ENCODE data around the gene NFKBIE.
A peak's percentile ranks its signal among the peaks of the same experiment; 100 is the strongest.

The NFKBIE gene

DNA sequence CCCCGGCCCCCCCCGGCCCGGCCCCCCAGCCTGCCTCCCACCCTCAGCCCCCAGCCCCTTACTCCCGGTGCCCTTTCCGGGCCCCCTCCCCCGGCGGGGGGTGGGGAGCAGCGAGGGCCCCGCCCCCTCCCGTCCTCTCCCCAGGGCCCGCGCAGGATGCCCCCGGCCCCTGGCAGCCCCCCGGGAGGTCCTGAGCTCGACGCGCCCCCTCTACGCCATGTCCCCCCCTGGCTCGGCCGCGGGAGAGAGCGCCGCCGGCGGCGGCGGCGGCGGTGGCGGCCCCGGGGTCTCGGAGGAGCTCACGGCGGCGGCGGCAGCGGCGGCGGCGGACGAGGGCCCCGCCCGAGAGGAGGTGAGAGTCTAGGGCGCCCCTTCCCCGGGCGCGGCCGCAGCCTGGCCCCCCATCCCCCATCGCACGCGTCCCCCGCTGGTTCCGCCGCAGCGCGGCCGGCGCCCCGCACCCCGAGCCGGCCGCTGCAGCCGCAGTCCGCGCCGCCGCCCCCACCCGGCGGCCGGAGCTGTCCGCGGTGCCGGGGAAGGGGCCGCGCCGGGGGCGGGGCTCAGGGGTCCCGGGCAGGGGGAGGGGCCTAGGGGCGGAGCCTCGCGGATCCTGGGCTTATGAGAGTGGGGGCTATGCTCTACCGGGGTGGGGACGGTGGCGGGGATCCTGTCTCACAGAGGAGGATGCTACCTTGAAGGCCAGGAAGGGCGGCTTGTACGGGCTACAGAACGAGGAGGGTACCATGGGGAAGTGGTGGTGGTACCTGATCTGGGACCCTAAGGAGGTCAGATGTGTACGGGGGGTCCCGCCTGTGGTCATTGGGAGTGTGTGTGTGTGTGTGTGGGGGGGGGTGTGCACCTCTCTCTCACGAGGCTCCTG lies 5.4 kb upstream of the NFKBIE start:
- Histone ChIP-seq H3K4me1 (ENCODE audit: control insufficient read depth, low read depth, low read length) (peaks cover 22% of the 10 kb centered on the region), H3K9ac (ENCODE audit: low read length) (no peak overlapping the region), H3K4me3 (ENCODE audit: low read length) (peak overlapping the region; percentile 50), H3K36me3 (ENCODE audit: control insufficient read depth, low read depth, low read length) (no peaks in the 10 kb centered on the region), H3K27ac (ENCODE audit: low read length) (no peak overlapping the region), H3K27me3 (ENCODE audit: control insufficient read depth, insufficient read depth, low read length) (peaks cover 21% of the 10 kb centered on the region), H3K9me3 (ENCODE audit: control insufficient read depth, low read depth, low read length) (no peaks in the 10 kb centered on the region)

DNA sequence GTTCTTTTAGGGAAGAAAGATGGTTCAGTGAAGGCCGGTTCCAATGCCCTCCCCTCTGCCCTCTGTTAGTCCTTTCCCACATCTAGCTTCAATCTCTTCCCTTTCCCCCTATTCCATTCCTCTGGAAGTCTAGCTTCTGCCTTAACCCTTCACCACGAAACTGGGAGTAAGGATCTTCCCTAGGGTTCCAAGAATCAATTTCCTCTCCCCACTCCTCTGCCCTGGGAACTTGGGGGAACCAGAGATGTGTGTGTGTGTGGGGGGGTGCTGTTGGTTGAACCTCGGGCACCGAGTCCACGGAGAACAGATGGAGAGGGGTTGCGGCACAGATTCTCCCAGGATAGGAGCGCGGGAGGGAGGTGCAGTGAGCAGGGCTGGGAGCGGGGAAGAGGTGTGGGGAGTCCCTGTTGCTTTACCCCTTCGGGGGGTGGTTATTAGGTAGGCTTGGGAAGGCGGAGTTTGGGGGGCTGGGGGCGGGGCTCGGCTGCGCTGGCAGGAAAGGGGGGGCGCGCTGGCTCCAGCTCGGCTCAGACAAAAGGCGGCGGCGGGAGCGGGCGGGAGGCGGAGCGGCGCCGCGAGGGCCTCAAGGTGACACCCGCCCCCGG lies 4.7 kb upstream of the NFKBIE start, which contains the start of gene TMEM151B:
TMEM151B (plus strand) TSS at position 530 of the 605 bp plus-strand sequence. CDS start 293 bp downstream, outside the sequence.
- Histone ChIP-seq H3K4me3 (ENCODE audit: low read length) (peak within 1 kb of the TSS; percentile 50), H3K4me1 (ENCODE audit: control insufficient read depth, low read depth, low read length) (peaks cover 22% of the 10 kb centered on the region), H3K36me3 (ENCODE audit: control insufficient read depth, low read depth, low read length) (no peaks in the 10 kb centered on the region), H3K27me3 (ENCODE audit: control insufficient read depth, insufficient read depth, low read length) (peaks cover 13% of the 10 kb centered on the region), H3K27ac (ENCODE audit: low read length) (no peak within 1 kb of the TSS), H3K9me3 (ENCODE audit: control insufficient read depth, low read depth, low read length) (no peaks in the 10 kb centered on the region), H3K9ac (ENCODE audit: low read length) (no peak within 1 kb of the TSS)

DNA sequence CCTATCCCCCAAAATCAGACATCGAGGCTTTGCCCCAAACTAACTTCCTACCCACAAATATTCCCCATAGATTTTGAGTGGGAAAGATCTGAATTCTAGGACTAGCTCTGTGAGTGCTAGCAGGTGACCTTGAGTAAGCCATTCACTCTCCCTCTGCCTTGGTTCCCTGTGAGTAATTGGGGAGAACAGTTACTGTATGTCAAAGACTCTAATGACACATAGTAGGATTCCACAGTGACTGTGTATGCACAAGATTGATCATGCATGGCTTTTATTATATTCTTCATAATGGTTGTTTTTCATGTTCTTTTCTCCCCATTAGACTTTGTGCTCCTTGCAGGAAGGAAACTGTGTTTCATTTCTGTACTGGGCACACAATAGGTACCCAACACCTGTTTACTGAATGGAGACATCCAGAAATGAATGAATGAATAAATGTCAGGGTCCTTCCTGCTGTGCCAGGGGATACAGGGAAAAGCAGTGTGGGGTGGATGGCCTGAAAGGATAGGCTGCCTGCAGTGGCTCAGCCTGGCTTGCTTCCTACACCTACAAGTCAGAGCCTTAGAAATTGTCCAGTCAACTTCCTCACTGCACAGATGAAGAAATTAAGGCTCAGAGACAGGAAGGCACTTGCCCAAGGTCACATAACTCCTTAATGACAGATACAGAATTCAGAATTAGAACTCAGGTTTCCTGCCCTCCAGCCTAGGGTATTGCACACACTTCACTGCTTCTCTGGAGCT lies 4.0 kb upstream of the NFKBIE start:
- H3K36me3 ChIP-seq (ENCODE audit: control insufficient read depth, low read depth, low read length): no peaks in the 10 kb centered on the region
- H3K4me3 ChIP-seq (ENCODE audit: low read length): peak overlapping the region; percentile 50
- H3K9me3 ChIP-seq (ENCODE audit: control insufficient read depth, low read depth, low read length): no peaks in the 10 kb centered on the region
- peaks cover 12% of the 10 kb centered on the region for H3K27me3 ChIP-seq (ENCODE audit: control insufficient read depth, insufficient read depth, low read length)
- H3K4me1 ChIP-seq (ENCODE audit: control insufficient read depth, low read depth, low read length): peaks cover 24% of the 10 kb centered on the region
- no peak overlapping the region for H3K27ac ChIP-seq (ENCODE audit: low read length)
- H3K9ac ChIP-seq (ENCODE audit: low read length): no peak overlapping the region

DNA sequence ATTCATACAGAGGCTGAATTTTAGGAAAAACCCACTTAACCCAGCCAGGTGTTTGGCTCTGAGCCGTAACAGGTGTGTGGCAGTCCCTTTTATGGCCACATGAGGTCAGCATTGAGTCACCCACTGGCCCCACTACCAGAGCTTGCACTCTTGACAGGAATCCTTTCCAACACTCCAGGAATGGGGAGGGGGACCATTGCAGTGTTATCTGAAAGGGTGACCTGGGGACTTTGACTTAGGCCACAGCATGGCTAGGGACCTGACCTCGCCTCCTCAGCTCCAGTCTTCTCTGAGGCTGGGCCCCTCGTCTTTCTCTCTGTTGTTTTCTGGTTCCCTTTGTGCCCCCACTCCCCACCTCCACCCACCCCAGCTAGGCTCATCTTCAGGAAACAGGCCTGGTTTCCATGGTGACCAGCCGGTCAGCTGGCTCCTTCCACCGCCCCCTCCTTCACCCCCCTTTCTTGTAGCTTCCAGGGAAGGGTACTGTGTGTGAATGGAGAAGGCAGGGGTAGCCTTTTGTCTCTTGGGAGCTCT lies 2.8 kb upstream of the NFKBIE start:
- H3K4me1 ChIP-seq (ENCODE audit: control insufficient read depth, low read depth, low read length): peaks cover 36% of the 10 kb centered on the region
- H3K27ac ChIP-seq (ENCODE audit: low read length): no peak overlapping the region
- peak overlapping the region; percentile 21 for H3K4me3 ChIP-seq (ENCODE audit: low read length)
- H3K9ac ChIP-seq (ENCODE audit: low read length): no peak overlapping the region
- no peaks in the 10 kb centered on the region for H3K36me3 ChIP-seq (ENCODE audit: control insufficient read depth, low read depth, low read length)
- peaks cover 12% of the 10 kb centered on the region for H3K27me3 ChIP-seq (ENCODE audit: control insufficient read depth, insufficient read depth, low read length)
- no peaks in the 10 kb centered on the region for H3K9me3 ChIP-seq (ENCODE audit: control insufficient read depth, low read depth, low read length)

DNA sequence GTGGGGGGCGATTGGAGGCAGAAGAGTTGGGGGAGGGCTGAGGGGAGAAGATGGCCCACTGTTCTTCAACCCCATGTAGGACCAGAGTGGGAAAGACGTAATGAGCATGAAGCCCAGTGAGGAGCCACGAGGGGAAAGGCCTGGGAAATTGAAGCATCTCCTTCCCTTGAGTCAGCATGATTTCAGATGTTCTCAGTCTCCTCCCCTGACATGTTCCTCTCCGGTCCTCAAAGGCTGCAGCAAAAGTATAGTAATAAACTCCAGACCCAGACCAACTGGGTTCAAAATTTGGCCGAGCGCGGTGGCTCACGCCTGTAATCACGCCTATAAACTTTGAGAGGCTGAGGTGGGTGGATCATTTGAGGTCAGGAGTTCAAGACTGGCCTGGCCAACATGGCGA lies 1.9 kb upstream of the NFKBIE start:
- Histone ChIP-seq H3K27ac (ENCODE audit: low read length) (no peak overlapping the region), H3K36me3 (ENCODE audit: control insufficient read depth, low read depth, low read length) (no peaks in the 10 kb centered on the region), H3K27me3 (ENCODE audit: control insufficient read depth, insufficient read depth, low read length) (peaks cover 12% of the 10 kb centered on the region), H3K9ac (ENCODE audit: low read length) (no peak overlapping the region), H3K4me3 (ENCODE audit: low read length) (no peak overlapping the region), H3K9me3 (ENCODE audit: control insufficient read depth, low read depth, low read length) (no peaks in the 10 kb centered on the region), H3K4me1 (ENCODE audit: control insufficient read depth, low read depth, low read length) (peaks cover 44% of the 10 kb centered on the region)

DNA sequence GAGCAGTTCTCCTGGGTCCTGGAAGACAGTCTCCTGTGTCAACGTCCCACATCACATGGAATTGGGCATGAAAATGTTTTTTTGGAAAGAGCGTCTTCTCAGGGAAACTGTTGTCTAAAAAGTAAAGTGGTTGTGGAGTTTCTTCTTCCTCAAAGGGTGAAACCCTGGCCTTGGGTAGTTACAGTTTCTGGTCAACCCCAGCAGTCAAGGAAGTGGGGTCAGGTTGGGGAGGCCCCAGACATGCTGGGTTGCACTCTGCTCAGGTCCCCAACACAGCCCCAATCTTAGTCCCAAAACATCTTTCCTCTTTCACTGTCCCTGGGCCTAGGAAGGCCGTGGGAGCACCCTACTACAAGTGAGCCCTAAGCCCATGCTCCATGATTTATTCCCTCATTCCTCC lies 996 bp upstream of the NFKBIE start:
- H3K9me3 ChIP-seq (ENCODE audit: control insufficient read depth, low read depth, low read length): no peaks in the 10 kb centered on the region
- no peak overlapping the region for H3K4me3 ChIP-seq (ENCODE audit: low read length)
- no peak overlapping the region for H3K27ac ChIP-seq (ENCODE audit: low read length)
- H3K4me1 ChIP-seq (ENCODE audit: control insufficient read depth, low read depth, low read length): peaks cover 46% of the 10 kb centered on the region
- peaks cover under 1% of the 10 kb centered on the region for H3K36me3 ChIP-seq (ENCODE audit: control insufficient read depth, low read depth, low read length)
- H3K9ac ChIP-seq (ENCODE audit: low read length): no peak overlapping the region
- H3K27me3 ChIP-seq (ENCODE audit: control insufficient read depth, insufficient read depth, low read length): peaks cover 12% of the 10 kb centered on the region

DNA sequence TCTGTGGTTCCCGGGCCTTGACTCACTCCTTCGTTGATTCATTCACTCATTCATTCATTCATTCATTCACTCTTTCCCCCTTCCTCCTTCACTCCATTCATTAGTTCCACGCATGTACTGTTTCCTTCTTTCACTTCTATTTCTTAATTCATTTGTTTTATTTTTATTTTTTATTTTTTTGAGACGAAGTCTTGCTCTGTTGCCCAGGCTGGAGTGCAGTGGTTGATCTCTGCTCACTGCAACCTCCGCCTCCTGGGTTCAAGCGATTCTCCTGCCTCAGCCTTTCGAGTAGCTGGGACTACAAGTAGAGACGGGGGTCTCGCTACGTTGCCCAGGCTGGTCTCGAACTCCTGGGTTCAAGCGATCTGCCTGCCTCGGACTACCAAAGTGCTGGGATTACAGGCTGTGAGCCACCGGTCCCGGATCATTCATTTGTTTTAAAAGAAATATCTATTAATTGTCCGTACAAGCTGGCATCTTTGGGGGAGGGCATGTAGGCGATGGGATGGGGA lies 427 bp upstream of the NFKBIE start:
- no peak overlapping the region for H3K27ac ChIP-seq (ENCODE audit: low read length)
- H3K4me1 ChIP-seq (ENCODE audit: control insufficient read depth, low read depth, low read length): peaks cover 42% of the 10 kb centered on the region
- H3K36me3 ChIP-seq (ENCODE audit: control insufficient read depth, low read depth, low read length): peaks cover 5% of the 10 kb centered on the region
- no peak overlapping the region for H3K4me3 ChIP-seq (ENCODE audit: low read length)
- H3K9me3 ChIP-seq (ENCODE audit: control insufficient read depth, low read depth, low read length): no peaks in the 10 kb centered on the region
- H3K9ac ChIP-seq (ENCODE audit: low read length): no peak overlapping the region
- peaks cover 12% of the 10 kb centered on the region for H3K27me3 ChIP-seq (ENCODE audit: control insufficient read depth, insufficient read depth, low read length)

DNA sequence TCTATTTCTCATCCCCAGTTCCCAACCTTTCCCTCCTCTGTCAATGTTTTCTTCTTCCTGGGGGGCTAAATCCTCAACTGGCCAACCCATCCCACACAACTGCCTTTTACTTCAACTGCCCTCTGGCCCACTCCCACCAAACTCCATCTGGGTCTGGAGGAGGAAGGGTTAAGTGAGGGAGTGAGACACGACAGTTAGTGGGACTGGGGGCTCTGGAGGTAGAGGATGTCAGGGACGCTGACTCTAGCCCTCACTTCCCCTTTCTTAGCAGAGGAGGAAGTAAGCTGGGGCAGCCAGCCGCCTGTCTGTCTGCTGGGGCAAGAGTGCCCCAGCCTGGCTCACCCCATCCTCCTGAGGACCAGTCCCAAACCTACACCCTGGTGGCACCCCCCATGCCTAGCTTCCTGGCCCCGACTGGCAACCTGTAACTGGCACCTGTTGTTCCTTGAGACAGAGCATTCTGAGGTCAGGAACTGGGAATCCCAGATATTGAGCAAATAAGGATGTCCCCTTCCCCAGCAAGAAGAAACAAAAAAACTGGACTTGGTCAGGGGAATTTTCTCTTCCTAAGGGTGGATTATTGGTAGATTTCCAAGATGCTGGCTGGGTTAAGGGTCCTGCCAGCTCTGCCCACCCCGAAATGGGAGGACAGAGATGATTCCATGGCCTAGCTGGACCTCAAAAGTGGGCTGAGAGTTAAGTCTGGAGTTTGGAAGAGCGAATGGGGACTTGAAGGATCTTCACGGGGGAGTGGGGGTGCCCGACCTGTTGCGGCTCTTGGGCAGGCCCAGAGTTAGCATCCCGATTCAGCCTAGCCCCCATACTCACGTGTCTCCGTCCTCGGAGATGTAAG lies 971 bp downstream of the NFKBIE start:
- Histone ChIP-seq H3K27ac (ENCODE audit: low read length) (no peak overlapping the region), H3K9ac (ENCODE audit: low read length) (peak overlapping the region; percentile 49), H3K27me3 (ENCODE audit: control insufficient read depth, insufficient read depth, low read length) (peaks cover 5% of the 10 kb centered on the region), H3K9me3 (ENCODE audit: control insufficient read depth, low read depth, low read length) (no peaks in the 10 kb centered on the region), H3K4me3 (ENCODE audit: low read length) (peak overlapping the region; percentile 81), H3K4me1 (ENCODE audit: control insufficient read depth, low read depth, low read length) (peaks cover 37% of the 10 kb centered on the region), H3K36me3 (ENCODE audit: control insufficient read depth, low read depth, low read length) (peaks cover 14% of the 10 kb centered on the region)

DNA sequence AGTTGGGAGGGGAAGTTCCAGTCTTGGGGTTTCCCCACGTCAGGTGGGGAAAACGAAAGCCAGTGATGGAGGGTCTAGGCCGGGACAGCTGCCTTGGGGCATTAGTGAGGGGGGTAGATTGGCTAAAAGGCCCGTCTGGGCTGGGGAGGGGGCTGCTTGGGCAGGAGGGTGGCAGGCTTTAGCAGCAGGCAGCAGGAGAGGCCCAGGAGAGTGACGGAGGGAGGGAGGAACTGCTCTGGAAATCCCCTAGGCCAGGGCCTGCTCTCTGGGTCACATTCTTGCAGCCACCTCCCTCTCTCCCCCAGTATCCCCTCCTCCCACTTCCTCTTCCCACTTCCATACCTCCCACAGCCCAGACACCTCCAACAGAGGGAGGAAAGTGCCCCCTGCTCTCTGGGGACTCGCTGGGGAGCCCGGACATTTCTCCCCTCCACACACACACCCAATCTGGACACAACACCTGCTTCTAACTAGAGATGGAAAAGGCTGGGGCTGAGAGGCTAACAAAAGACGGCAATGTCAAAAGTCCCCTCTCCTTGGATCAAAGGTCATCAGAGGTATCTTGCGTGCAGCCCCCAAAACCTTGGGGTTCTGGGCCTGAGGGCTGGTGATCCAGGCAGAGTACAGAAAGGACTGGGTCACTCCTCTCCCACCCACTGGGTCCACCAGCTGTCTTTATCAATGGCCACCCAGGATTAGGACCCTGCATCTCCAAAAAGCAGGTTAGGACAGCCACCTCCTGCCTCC lies 1.8 kb downstream of the NFKBIE start:
- Histone ChIP-seq H3K9me3 (ENCODE audit: control insufficient read depth, low read depth, low read length) (no peaks in the 10 kb centered on the region), H3K4me3 (ENCODE audit: low read length) (peak overlapping the region; percentile 81), H3K36me3 (ENCODE audit: control insufficient read depth, low read depth, low read length) (peaks cover 22% of the 10 kb centered on the region), H3K27ac (ENCODE audit: low read length) (no peak overlapping the region), H3K27me3 (ENCODE audit: control insufficient read depth, insufficient read depth, low read length) (no peaks in the 10 kb centered on the region), H3K4me1 (ENCODE audit: control insufficient read depth, low read depth, low read length) (peaks cover 30% of the 10 kb centered on the region), H3K9ac (ENCODE audit: low read length) (peak overlapping the region; percentile 16)
